GM20000 (cell line): ENCODE measurements around the gene ZC3H4.

Experiments used
- DNase-seq: peaks from one replicate; pipeline ENCODE4 v3.0.0; 2012; ENCODE audit warnings: low spot score
- TF ChIP-seq, protein P1 (sequence below): IDR thresholded peaks from 2 replicates; pipeline ENCODE4 v1.5.1; 2012; ENCODE audit warnings: mild to moderate bottlenecking, control low read depth; ENCODE audit errors: extremely low read depth, missing control alignments

The ZC3H4 gene

DNA sequence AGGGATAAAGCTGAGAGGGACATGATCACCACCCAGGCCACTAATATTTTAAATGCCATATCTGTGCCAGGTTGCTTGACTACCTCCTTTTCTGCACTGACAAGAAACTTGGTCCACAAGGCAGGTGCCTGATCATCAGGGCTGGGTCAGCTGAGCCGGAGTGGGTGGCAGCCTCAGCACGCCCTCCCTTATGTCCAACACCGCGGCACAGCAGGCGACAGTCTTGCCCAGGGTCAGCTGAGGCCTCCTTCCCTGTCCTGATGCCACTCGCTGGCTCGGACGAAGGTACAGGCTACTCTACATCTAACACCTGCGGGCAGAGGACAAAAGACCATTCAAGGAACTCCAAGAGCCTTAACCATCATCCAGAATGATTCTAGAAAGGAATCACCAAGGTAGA lies 16.9 kb downstream of the ZC3H4 start:
- DNase-seq: no peak
- TF ChIP-seq, protein P1, sequence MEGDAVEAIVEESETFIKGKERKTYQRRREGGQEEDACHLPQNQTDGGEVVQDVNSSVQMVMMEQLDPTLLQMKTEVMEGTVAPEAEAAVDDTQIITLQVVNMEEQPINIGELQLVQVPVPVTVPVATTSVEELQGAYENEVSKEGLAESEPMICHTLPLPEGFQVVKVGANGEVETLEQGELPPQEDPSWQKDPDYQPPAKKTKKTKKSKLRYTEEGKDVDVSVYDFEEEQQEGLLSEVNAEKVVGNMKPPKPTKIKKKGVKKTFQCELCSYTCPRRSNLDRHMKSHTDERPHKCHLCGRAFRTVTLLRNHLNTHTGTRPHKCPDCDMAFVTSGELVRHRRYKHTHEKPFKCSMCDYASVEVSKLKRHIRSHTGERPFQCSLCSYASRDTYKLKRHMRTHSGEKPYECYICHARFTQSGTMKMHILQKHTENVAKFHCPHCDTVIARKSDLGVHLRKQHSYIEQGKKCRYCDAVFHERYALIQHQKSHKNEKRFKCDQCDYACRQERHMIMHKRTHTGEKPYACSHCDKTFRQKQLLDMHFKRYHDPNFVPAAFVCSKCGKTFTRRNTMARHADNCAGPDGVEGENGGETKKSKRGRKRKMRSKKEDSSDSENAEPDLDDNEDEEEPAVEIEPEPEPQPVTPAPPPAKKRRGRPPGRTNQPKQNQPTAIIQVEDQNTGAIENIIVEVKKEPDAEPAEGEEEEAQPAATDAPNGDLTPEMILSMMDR: no peak

DNA sequence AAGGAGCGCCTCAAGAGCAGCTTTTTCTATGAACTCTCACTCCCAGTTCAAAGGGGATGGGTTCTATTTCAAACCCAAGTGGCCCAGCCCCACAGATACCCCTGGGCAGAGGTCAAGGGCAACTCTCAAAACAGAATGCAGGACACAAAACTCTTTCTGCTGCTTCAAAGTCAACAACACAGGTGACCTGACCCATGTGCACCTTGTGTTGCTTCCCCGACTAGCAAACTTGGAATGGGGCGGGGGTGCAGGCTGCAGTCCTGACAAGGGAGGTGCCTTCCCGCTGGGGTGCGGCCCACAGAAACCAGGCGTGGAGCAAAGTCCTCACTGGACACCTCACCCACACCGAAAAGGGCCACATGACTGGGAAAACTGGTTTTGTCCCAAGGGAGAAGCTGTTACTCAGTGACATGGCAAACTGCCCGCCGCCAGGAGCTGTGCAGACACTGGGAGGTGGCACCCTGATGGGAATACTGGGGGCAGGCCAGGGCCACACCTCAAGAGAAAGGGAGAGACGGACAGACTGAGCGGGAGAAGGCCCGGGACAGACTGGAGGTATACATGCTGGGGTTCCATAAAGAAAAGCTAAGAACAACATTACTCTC lies 17.4 kb downstream of the ZC3H4 start:
- TF ChIP-seq, protein P1: no peak
- no peak for DNase-seq

DNA sequence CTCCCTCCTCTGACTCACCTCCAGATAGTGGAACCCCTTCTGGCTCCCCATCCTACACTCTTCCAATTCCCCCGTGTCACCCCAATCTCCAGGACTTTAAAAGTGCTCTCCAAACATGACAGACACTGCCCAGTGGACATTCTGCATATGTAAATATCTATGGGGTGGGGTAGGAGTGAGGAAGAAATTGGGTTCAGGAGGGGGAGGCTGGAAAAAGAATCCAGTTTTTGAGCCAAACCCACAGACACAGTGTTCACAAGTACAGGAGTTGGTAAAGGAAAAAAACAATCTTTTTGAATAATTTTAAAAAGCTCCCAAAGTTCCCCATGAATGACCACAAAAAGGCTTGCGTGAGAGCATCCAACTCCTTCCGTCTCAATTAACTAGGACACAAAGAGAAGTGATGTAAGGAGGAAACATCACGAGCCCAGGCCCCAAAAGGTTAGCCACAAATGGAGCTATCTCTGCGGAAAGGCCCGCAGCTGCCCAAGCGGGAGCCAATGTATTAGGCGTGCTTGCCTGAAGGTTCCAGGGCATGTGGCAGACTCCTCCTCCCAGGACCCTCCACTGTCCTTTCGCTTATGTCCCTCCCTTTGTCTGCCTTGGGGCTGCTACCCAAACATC lies 18.0 kb downstream of the ZC3H4 start:
- TF ChIP-seq, protein P1: no peak
- no peak for DNase-seq

DNA sequence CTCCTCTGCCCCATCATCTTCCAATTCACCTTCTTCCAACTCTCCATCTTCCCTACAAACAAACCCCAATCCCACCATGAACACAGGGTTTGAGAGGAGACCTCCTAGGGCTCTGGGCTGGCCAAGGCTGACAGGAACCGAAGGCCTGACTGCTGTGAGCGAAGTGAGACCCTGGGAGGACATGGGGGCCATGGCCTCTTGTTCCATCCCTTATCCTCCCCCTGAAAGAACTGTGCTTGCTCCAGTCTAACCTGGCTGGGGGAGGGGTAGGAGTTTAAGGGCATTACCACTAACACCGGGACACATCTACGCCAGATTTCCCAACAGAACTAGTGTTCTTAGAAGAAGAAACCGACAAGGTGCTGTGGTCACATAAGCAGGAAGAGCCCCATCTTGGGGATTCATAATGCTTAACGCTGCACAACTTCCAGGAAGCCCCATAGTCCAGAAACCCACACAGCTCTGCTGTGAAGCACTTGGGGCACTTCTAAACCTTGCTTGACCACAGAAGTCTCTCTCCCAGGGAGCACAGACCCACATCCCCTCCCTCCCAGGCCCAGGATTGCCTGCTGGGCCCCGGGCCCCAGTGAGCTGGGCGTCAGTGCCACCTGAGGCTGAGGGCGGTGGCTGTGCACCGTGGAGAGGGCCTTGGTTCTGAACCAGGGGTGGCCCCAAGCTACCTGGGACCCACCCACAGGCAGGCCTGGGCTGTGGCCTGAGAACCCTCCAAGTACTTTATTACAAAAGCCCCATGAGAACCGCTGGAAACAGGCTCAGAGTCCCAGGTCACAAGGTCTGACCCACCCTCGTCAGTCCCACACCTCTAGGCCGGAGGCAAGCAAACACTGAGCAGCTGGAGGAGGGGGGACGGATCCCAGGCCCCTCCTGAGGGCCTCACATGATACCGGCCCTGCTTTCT lies 18.8 kb downstream of the ZC3H4 start:
- TF ChIP-seq, protein P1: no peak
- peak; percentile 52 for DNase-seq

DNA sequence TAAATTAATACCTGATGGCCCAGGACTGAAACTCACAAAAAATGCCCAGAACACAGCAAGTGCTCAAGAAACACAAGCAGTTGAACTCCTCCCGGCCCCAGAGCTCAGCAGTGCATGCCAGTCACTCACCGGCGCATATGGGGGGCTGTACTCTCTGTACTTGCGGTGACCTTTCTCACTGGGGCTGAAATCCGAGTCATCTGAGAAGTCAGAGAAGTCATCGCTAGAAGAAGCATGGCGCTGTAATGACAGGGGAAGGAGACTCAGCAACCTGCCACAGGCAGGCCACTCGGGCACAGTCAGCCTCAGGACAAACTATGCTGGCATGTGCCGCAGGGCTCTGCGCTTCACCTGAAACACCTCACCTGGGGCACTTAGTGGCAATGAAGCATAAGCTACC lies 19.7 kb downstream of the ZC3H4 start:
- peak; percentile 82 for DNase-seq
- TF ChIP-seq, protein P1: no peak

DNA sequence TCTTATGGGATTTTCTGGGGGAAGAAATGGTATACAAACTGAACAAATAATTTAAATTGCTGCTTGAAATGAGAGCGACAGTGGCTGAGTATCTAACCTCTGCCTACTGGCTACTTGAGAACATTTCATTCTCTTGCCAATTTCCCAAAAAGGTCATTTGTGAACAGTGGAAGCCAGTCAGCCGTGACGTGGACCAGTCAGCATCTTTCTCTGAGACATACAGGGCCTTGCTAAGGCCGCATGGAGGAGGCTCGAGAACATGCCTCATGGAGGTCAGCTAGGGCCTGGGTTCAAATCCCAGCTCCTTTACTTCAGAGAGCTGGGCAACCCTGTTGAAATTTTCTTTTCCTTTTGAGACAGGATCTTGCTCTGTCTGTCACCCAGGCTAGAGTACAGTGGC lies 20.3 kb downstream of the ZC3H4 start:
- TF ChIP-seq, protein P1: no peak
- DNase-seq: peak; percentile 35
